GM13976 (cell line): ENCODE data around the gene TBC1D30.
"Not testable (repeated sequence)": the region's sequence is repeated elsewhere in the genome, so short reads cannot be mapped to it uniquely, and the experiment has no call there.

ENCODE experiments used
- DNase-seq: peaks from one replicate; pipeline ENCODE4 v3.0.0; 2012; ENCODE audit warnings: low spot score
- CTCF ChIP-seq: IDR thresholded peaks from 2 replicates; pipeline ENCODE4 v1.5.1; 2012; ENCODE audit warnings: borderline replicate concordance, mild to moderate bottlenecking; ENCODE audit not compliant: insufficient read depth; ENCODE audit errors: extremely low read depth, missing control alignments, control extremely low read depth
- in situ Hi-C: fragments of 300-500 bp; cut with MboI; formaldehyde crosslinking; loops from one replicate; pipeline ENCODE4 v1.12.0; 2022; ENCODE audit warnings: low sequenced_read_pairs, mixed read lengths, inconsistent platforms; ENCODE audit not compliant: unreplicated experiment

The TBC1D30 gene

GRCh38 chr12:64824500-64825142 lies at the start of gene TBC1D30:
Gene TBC1D30, plus strand, starts transcription at chr12:64824647. Its CDS starts 233 bp downstream, at chr12:64824880.
- in situ Hi-C loops = no loop called here
- peak; percentile 78 for DNase-seq
- no peak for TF ChIP-seq CTCF

- DNase-seq, in situ Hi-C loops: not testable (repeated sequence)
Observed at GRCh38 chr12:64775147-64775736, 49.2 kb upstream of the TBC1D30 start.

GRCh38 chr12:64779354-64779974 lies 45.0 kb upstream of the TBC1D30 start:
- in situ Hi-C loops = no loop called here
- no peak for DNase-seq

GRCh38 chr12:64780132-64780530 lies 44.3 kb upstream of the TBC1D30 start:
- in situ Hi-C loops = no loop called here
- no peak for DNase-seq
- TF ChIP-seq CTCF = no peak

More at GRCh38 chr12:64779354-64779974, 45.0 kb upstream of the TBC1D30 start:
- no peak for TF ChIP-seq CTCF

GRCh38 chr12:64780531-64781279 lies 43.7 kb upstream of the TBC1D30 start:
- TF ChIP-seq CTCF = peak; percentile 4
- peak; percentile 68 for DNase-seq
- in situ Hi-C loops = no loop called here

GRCh38 chr12:64781280-64782190 lies 42.9 kb upstream of the TBC1D30 start:
- in situ Hi-C loops = no loop called here
- peak; percentile 25 for DNase-seq
- no peak for TF ChIP-seq CTCF
